GM19455 (cell line): ENCODE data around the gene CHST5.
A peak's percentile ranks its signal among the peaks of the same experiment; 100 is the strongest.
"Not testable (repeated sequence)": the region's sequence is repeated elsewhere in the genome, so short reads cannot be mapped to it uniquely, and the experiment has no call there.

Experiments used
- ATAC-seq: cut with Tn5 transposase; IDR thresholded peaks from one replicate; pipeline ENCODE4 v1.9.1; 2021; ENCODE audit not compliant: unreplicated experiment

The CHST5 gene

GRCh38 chr16:75514296-75514695, 21.6 kb downstream of the CHST5 start:
- no peak for ATAC-seq

GRCh38 chr16:75506574-75506973, 29.3 kb downstream of the CHST5 start:
- no peak for ATAC-seq

- no peak for ATAC-seq
Measured at GRCh38 chr16:75506107-75506506, 29.8 kb downstream of the CHST5 start.

- no peak for ATAC-seq
Measured at GRCh38 chr16:75503801-75504200, 32.1 kb downstream of the CHST5 start.

GRCh38 chr16:75502916-75503605, 32.8 kb downstream of the CHST5 start:
- no peak for ATAC-seq

- not testable (repeated sequence) for ATAC-seq
Measured at GRCh38 chr16:75501820-75502219, 34.1 kb downstream of the CHST5 start.

- no peak for ATAC-seq
Measured at GRCh38 chr16:75501359-75501758, 34.5 kb downstream of the CHST5 start.

GRCh38 chr16:75498605-75499322, 37.1 kb downstream of the CHST5 start:
- ATAC-seq, result not testable (repeated sequence)

GRCh38 chr16:75497558-75497957, 38.4 kb downstream of the CHST5 start:
- no peak for ATAC-seq

GRCh38 chr16:75495076-75495674, 40.7 kb downstream of the CHST5 start, which contains the start of gene CHST6:
Gene CHST6 (minus strand): TSS chr16:75495441. CDS start chr16:75479828, 15,613 bp downstream.
- peak; percentile 64 for ATAC-seq

- no peak for ATAC-seq
Measured at GRCh38 chr16:75494661-75495075, 41.2 kb downstream of the CHST5 start.

GRCh38 chr16:75494184-75494583, 41.7 kb downstream of the CHST5 start:
- no peak for ATAC-seq

- no peak for ATAC-seq
Measured at GRCh38 chr16:75491876-75492275, 44.0 kb downstream of the CHST5 start.

- no peak for ATAC-seq
Measured at GRCh38 chr16:75488322-75488721, 47.6 kb downstream of the CHST5 start.

GRCh38 chr16:75486676-75487313, 49.1 kb downstream of the CHST5 start:
- ATAC-seq, result no peak

- ATAC-seq, result no peak
Measured at GRCh38 chr16:75486014-75486675, 49.8 kb downstream of the CHST5 start.

GRCh38 chr16:75485230-75486013, 50.5 kb downstream of the CHST5 start:
- ATAC-seq, result peak; percentile 37

- ATAC-seq, result no peak
Measured at GRCh38 chr16:75483222-75483621, 52.7 kb downstream of the CHST5 start.

GRCh38 chr16:75482434-75483205, 53.3 kb downstream of the CHST5 start:
- no peak for ATAC-seq
